AG04449 (cell line): ENCODE measurements around the gene ZNF511.

Source experiments
- CTCF ChIA-PET: fragments of 350-600 bp; formaldehyde crosslinking; extraction: SDS; loops from one replicate; lab custom pipeline; 2021; ENCODE audit warnings: antibody characterized with exemption; lab: Yijun Ruan, JAX
- POLR2A ChIA-PET: fragments of 400-600, 350-600 bp; formaldehyde crosslinking; extraction: SDS; loops from one replicate; lab custom pipeline; 2020; ENCODE audit warnings: antibody characterized with exemption, inconsistent platforms; lab: Yijun Ruan, JAX
- DNase-seq: peaks from one replicate; pipeline ENCODE4 v3.0.0-alpha.2; 2010; ENCODE audit warnings: low read depth, low spot score
- H3K4me3 ChIP-seq: 2 replicates; pipeline ENCODE4 v1.5.1; 2011; ENCODE audit warnings: low read depth, mild to moderate bottlenecking, control low read depth, low read length
- TF ChIP-seq, protein P1 (sequence below): IDR thresholded peaks from one replicate; pipeline ENCODE4 v1.5.1; 2011; ENCODE audit warnings: mild to moderate bottlenecking, moderate library complexity, low read length, control low read depth, inconsistent platforms; ENCODE audit not compliant: insufficient read depth; ENCODE audit errors: missing control alignments

ZNF511 gene

DNA sequence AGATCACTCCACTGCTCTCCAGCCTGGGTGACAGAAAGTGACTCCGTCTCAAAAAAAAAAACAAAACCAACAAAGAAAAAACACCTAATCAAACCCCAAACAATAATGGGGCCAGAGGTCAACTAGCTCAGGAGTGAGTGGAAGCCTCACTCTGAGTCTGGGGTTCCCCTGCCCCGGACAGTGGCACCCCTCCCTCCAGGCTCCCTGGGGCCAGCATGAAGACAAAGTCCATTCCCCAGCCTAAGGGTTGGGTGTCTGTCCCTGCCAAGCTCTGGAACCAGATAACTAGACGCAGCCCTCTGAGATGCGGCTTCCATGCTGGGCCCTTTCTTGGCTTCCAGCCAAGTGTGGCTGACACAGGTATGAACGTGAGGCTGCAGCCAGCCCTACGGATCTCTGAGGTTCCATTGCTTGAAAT is 50.8 kb downstream of the ZNF511 start:
- CTCF ChIA-PET = interaction anchor here (6.7 kb wide), 1 partner anchor 29 kb away, joined by 24 read pairs; no protein-coding TSS in a partner anchor
- TF ChIP-seq, protein P1, sequence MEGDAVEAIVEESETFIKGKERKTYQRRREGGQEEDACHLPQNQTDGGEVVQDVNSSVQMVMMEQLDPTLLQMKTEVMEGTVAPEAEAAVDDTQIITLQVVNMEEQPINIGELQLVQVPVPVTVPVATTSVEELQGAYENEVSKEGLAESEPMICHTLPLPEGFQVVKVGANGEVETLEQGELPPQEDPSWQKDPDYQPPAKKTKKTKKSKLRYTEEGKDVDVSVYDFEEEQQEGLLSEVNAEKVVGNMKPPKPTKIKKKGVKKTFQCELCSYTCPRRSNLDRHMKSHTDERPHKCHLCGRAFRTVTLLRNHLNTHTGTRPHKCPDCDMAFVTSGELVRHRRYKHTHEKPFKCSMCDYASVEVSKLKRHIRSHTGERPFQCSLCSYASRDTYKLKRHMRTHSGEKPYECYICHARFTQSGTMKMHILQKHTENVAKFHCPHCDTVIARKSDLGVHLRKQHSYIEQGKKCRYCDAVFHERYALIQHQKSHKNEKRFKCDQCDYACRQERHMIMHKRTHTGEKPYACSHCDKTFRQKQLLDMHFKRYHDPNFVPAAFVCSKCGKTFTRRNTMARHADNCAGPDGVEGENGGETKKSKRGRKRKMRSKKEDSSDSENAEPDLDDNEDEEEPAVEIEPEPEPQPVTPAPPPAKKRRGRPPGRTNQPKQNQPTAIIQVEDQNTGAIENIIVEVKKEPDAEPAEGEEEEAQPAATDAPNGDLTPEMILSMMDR = no peak
- POLR2A ChIA-PET = interaction anchor here (1.6 kb wide), 1 partner anchor 10 kb away, joined by 5 read pairs; no protein-coding TSS in a partner anchor
- no peak overlapping the region for H3K4me3 ChIP-seq
- no peak for DNase-seq

DNA sequence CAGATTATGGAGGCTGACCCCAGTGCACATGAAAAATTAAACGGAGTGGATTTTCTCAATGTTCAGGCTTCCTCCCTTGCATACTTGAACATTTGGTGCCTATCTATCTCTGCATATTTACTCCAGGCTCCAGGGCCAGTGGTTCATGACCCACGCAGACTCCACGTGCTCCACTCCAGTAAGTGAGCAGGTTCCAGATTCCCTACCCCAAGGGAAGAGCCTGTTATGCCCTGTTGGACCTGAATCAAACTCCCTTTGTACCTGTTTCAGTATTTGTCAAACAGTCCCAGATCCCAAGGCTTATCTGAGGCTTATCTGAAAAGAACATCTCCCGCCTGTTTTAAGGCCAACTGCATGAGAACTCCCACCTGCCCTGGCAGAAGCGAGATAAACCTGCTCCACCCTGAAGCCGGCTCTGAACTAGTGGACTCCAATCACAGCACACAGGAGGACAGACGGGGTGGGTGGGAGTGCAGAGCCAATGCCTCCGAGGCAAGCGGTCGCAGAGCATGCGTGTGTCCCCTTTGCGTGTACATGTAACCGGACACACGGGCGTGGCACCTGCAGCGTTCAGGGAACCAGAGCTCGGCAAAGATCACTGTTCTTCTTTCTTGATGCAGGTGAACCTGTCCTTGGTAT is 51.4 kb downstream of the ZNF511 start:
- ChIA-PET CTCF (interaction anchor here (6.7 kb wide), 1 partner anchor 30 kb away, joined by 24 read pairs; no protein-coding TSS in a partner anchor), POLR2A (interaction anchor here (1.6 kb wide), 1 partner anchor 10 kb away, joined by 5 read pairs; no protein-coding TSS in a partner anchor)
- no peak overlapping the region for H3K4me3 ChIP-seq
- DNase-seq = no peak
- TF ChIP-seq, protein P1 = no peak

DNA sequence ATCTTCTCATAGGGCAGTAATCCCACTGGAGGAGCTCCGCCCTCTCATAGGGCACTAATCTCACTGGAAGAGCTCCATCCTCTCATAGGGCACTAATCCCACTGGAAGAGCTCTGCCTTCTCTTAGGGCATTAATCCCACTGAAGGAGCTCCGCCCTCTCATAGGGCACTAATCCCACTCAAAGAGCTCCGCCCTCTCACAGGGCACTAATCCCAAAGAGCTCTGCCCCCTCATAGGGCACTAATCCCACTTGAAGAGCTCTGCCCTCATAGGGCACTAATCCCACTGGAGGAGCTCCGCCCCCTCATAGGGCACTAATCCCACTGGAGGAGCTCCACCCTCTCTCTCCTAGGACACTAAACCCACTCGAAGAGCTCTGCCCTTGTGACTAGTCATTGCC is 52.5 kb downstream of the ZNF511 start:
- DNase-seq = no peak
- ChIA-PET CTCF (interaction anchor here (1.5 to 6.7 kb wide), 2 partner anchors 9 to 31 kb away, joined by 3 to 24 read pairs; no protein-coding TSS in a partner anchor), POLR2A (interaction anchor here (0.7 to 0.8 kb wide), 2 partner anchors 9 to 620 kb away, joined by 3 read pairs; no protein-coding TSS in a partner anchor)
- no peak overlapping the region for H3K4me3 ChIP-seq
- TF ChIP-seq, protein P1 = no peak

DNA sequence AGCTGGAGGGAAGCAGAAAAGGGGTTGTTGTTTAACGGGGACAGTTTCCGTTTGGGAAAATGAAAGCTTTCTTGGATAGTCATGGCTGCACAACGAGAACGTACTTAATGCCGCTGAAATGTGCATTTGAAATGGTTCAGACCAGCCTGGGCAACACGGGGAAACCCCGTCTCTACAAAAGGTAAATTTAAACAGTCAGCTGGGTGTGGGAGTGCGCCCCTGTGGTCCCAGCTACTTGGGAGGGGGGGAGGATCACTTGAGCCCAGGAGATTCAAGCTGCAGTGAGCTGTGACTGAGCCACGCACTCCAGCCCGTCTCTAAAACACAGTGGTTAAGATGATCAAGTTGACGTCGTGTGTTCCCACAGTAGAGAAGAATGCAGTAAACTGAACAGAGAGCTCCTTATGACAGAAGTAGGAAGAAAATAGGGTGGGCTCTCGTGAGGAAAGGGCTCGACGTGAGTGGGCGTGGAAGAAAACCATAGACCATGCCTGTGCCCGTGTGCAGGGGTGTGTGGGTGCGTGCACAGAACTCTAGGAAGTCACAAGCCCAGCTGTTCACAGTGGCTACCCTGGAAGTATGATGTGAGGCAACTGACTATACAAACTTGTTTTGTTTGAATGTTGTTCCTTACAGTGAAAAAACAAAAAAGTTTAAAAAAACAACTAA is 53.2 kb downstream of the ZNF511 start:
- ChIA-PET CTCF (interaction anchor here (1.5 to 6.7 kb wide), 2 partner anchors 9 to 32 kb away, joined by 3 to 24 read pairs; no protein-coding TSS in a partner anchor), POLR2A (interaction anchor here (0.7 to 0.8 kb wide), 2 partner anchors 8 to 620 kb away, joined by 3 read pairs; no protein-coding TSS in a partner anchor)
- no peak for DNase-seq
- no peak overlapping the region for H3K4me3 ChIP-seq
- TF ChIP-seq, protein P1 = no peak
